Effector memory CD4-positive, alpha-beta T cell (primary cell): Measurements from ENCODE around the gene SMAGP.
A peak's percentile ranks its signal among the peaks of the same experiment; 100 is the strongest.
"Not testable (repeated sequence)": the region's sequence is repeated elsewhere in the genome, so short reads cannot be mapped to it uniquely, and the experiment has no call there.

Experiments used
- DNase-seq, 3 donors: peaks; one replicate each; pipeline ENCODE4 v3.0.0-alpha.2; 2020
- H3K27ac ChIP-seq: 2 replicates; pipeline ENCODE4 v1.7.0; 2013; ENCODE audit warnings: mild to moderate bottlenecking, low read length, moderate library complexity; ENCODE audit not compliant: insufficient read depth, poor library complexity, severe bottlenecking
- H3K27me3 ChIP-seq: replicated peaks from 2 replicates; pipeline ENCODE4 v1.7.0; 2013; ENCODE audit warnings: mild to moderate bottlenecking, low read length; ENCODE audit not compliant: insufficient read depth, control insufficient read depth, poor library complexity, severe bottlenecking
- H3K36me3 ChIP-seq: 2 replicates; pipeline ENCODE4 v1.7.0; 2013; ENCODE audit warnings: mild to moderate bottlenecking, low read length, moderate library complexity; ENCODE audit not compliant: control insufficient read depth, insufficient read depth
- H3K4me1 ChIP-seq: 2 replicates; pipeline ENCODE4 v1.7.0; 2013; ENCODE audit warnings: low read length, mild to moderate bottlenecking; ENCODE audit not compliant: control insufficient read depth, insufficient read depth, poor library complexity, severe bottlenecking
- H3K4me3 ChIP-seq: 2 replicates; pipeline ENCODE4 v1.7.0; 2013; ENCODE audit warnings: low read length, low read depth, mild to moderate bottlenecking; ENCODE audit not compliant: insufficient read depth, poor library complexity, severe bottlenecking
- H3K9me3 ChIP-seq: 2 replicates; pipeline ENCODE4 v1.7.0; 2013; ENCODE audit warnings: mild to moderate bottlenecking, low read length, moderate library complexity; ENCODE audit not compliant: control insufficient read depth

SMAGP gene

GRCh38 chr12:51293696-51294095, 23.5 kb upstream of the SMAGP start:
- H3K4me3 ChIP-seq, result no peak overlapping the region
- H3K36me3 ChIP-seq, result peaks cover 65% of the 10 kb centered on the region
- no peaks in the 10 kb centered on the region for H3K27me3 ChIP-seq
- no peak for DNase-seq
- H3K27ac ChIP-seq, result no peak overlapping the region
- H3K9me3 ChIP-seq, result no peaks in the 10 kb centered on the region
- no peaks in the 10 kb centered on the region for H3K4me1 ChIP-seq

GRCh38 chr12:51291603-51292513, 21.6 kb upstream of the SMAGP start:
- H3K9me3 ChIP-seq, H3K27me3 ChIP-seq, H3K4me1 ChIP-seq, DNase-seq, H3K4me3 ChIP-seq: not testable (repeated sequence)
- Histone ChIP-seq H3K27ac (peak overlapping the region; percentile 13), H3K36me3 (peaks cover 64% of the 10 kb centered on the region)

- Histone ChIP-seq H3K9me3 (no peaks in the 10 kb centered on the region), H3K36me3 (peaks cover 66% of the 10 kb centered on the region), H3K27me3 (no peaks in the 10 kb centered on the region), H3K27ac (no peak overlapping the region), H3K4me1 (no peaks in the 10 kb centered on the region), H3K4me3 (no peak overlapping the region)
- no peak for DNase-seq
These were observed 15.6 kb upstream of the SMAGP start for GRCh38 chr12:51285843-51286242.

- H3K27ac ChIP-seq, result no peak overlapping the region
- H3K36me3 ChIP-seq, result peaks cover 41% of the 10 kb centered on the region
- H3K4me1 ChIP-seq, result no peaks in the 10 kb centered on the region
- no peaks in the 10 kb centered on the region for H3K27me3 ChIP-seq
- no peak for DNase-seq
- no peaks in the 10 kb centered on the region for H3K9me3 ChIP-seq
- no peak overlapping the region for H3K4me3 ChIP-seq
These were observed 11.1 kb upstream of the SMAGP start for GRCh38 chr12:51281202-51281924.

GRCh38 chr12:51275088-51275487, 4.9 kb upstream of the SMAGP start:
- Histone ChIP-seq H3K4me3 (no peak overlapping the region), H3K27me3 (no peaks in the 10 kb centered on the region), H3K27ac (no peak overlapping the region), H3K4me1 (peaks cover 5% of the 10 kb centered on the region), H3K9me3 (no peaks in the 10 kb centered on the region), H3K36me3 (no peaks in the 10 kb centered on the region)
- DNase-seq, result no peak

- not testable (repeated sequence) for H3K4me1 ChIP-seq, H3K27ac ChIP-seq, H3K27me3 ChIP-seq, H3K4me3 ChIP-seq, H3K9me3 ChIP-seq, DNase-seq, H3K36me3 ChIP-seq
These were observed 2.6 kb upstream of the SMAGP start for GRCh38 chr12:51272810-51273209.

- Histone ChIP-seq H3K27me3 (no peaks in the 10 kb centered on the region), H3K4me1 (peaks cover 9% of the 10 kb centered on the region), H3K9me3 (no peaks in the 10 kb centered on the region), H3K36me3 (no peaks in the 10 kb centered on the region), H3K4me3 (peak overlapping the region; percentile 91), H3K27ac (no peak overlapping the region)
- no peak for DNase-seq
These were observed 820 bp upstream of the SMAGP start for GRCh38 chr12:51270951-51271518.

- H3K36me3 ChIP-seq, result no peaks in the 10 kb centered on the region
- H3K27ac ChIP-seq, result no peak overlapping the region
- H3K27me3 ChIP-seq, result no peaks in the 10 kb centered on the region
- H3K9me3 ChIP-seq, result no peaks in the 10 kb centered on the region
- DNase-seq, result peak; percentile 25 to 47 (median 40)
- peaks cover 9% of the 10 kb centered on the region for H3K4me1 ChIP-seq
- peak overlapping the region; percentile 91 for H3K4me3 ChIP-seq
These were observed 795 bp downstream of the SMAGP start for GRCh38 chr12:51269174-51270066.

GRCh38 chr12:51265024-51265423, 5.2 kb downstream of the SMAGP start:
- Histone ChIP-seq H3K36me3 (no peaks in the 10 kb centered on the region), H3K27me3 (no peaks in the 10 kb centered on the region), H3K4me1 (peaks cover 4% of the 10 kb centered on the region), H3K4me3 (no peak overlapping the region), H3K27ac (no peak overlapping the region), H3K9me3 (no peaks in the 10 kb centered on the region)
- no peak for DNase-seq
